Ishikawa (cell line): Measurements from ENCODE around the gene ALG1.

ENCODE experiments used
- CEBPB ChIP-seq: IDR thresholded peaks from 2 replicates; pipeline ENCODE4 v1.6.1; 2012
- CREB1 ChIP-seq: IDR thresholded peaks from 2 replicates; pipeline ENCODE4 v1.6.1; 2012; ENCODE audit warnings: low read depth
- EGR1 ChIP-seq: IDR thresholded peaks from 2 replicates; pipeline ENCODE4 v1.6.1; 2012
- EP300 ChIP-seq: IDR thresholded peaks from 2 replicates; pipeline ENCODE4 v1.6.1; 2012; ENCODE audit warnings: borderline replicate concordance
- FOXM1 ChIP-seq: IDR thresholded peaks from 2 replicates; pipeline ENCODE4 v1.6.1; 2012; ENCODE audit warnings: low read depth, borderline replicate concordance
- NFIC ChIP-seq: IDR thresholded peaks from 2 replicates; pipeline ENCODE4 v1.6.1; 2012
- RAD21 ChIP-seq: IDR thresholded peaks from 2 replicates; pipeline ENCODE4 v1.6.1; 2012; ENCODE audit warnings: low read depth
- TAF1 ChIP-seq: IDR thresholded peaks from 2 replicates; pipeline ENCODE4 v1.6.1; 2012; ENCODE audit warnings: low read depth, mild to moderate bottlenecking
- TEAD4 ChIP-seq: IDR thresholded peaks from 2 replicates; pipeline ENCODE4 v1.6.1; 2012
- ZBTB7A ChIP-seq: IDR thresholded peaks from 2 replicates; pipeline ENCODE4 v1.6.1; 2012; ENCODE audit warnings: low read depth
- TF ChIP-seq, protein P1 (sequence below): IDR thresholded peaks from 2 replicates; pipeline ENCODE4 v1.6.1; 2012; ENCODE audit warnings: low read depth, mild to moderate bottlenecking
- TF ChIP-seq, protein P2 (sequence below): IDR thresholded peaks from 2 replicates; pipeline ENCODE4 v1.6.1; 2012

DNA sequence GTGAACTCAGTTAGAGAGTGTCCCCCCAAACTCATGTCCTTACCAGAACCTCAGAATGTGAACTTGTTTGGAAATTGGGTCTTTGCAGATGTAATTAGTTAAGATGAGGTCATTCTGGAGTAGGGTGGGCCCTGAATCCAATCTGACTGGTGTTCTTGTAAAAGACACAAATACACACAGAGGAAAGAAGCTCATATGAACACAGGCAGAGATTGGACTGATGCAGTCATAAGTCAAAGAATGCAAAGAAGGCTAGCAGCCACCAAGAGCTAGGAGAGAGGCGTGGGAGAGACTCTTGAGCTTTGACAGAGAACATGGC is 35.8 kb upstream of the ALG1 start:
- TF ChIP-seq, protein P1, sequence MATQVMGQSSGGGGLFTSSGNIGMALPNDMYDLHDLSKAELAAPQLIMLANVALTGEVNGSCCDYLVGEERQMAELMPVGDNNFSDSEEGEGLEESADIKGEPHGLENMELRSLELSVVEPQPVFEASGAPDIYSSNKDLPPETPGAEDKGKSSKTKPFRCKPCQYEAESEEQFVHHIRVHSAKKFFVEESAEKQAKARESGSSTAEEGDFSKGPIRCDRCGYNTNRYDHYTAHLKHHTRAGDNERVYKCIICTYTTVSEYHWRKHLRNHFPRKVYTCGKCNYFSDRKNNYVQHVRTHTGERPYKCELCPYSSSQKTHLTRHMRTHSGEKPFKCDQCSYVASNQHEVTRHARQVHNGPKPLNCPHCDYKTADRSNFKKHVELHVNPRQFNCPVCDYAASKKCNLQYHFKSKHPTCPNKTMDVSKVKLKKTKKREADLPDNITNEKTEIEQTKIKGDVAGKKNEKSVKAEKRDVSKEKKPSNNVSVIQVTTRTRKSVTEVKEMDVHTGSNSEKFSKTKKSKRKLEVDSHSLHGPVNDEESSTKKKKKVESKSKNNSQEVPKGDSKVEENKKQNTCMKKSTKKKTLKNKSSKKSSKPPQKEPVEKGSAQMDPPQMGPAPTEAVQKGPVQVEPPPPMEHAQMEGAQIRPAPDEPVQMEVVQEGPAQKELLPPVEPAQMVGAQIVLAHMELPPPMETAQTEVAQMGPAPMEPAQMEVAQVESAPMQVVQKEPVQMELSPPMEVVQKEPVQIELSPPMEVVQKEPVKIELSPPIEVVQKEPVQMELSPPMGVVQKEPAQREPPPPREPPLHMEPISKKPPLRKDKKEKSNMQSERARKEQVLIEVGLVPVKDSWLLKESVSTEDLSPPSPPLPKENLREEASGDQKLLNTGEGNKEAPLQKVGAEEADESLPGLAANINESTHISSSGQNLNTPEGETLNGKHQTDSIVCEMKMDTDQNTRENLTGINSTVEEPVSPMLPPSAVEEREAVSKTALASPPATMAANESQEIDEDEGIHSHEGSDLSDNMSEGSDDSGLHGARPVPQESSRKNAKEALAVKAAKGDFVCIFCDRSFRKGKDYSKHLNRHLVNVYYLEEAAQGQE: no peak
- TF ChIP-seq EP300 (no peak), EGR1 (no peak), NFIC (no peak), CREB1 (no peak), TEAD4 (no peak), CEBPB (no peak), RAD21 (no peak), TAF1 (no peak), ZBTB7A (no peak), FOXM1 (no peak)
- TF ChIP-seq, protein P2, sequence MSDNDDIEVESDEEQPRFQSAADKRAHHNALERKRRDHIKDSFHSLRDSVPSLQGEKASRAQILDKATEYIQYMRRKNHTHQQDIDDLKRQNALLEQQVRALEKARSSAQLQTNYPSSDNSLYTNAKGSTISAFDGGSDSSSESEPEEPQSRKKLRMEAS: no peak
